Measurements from ENCODE around the gene GRHL1. TPM values are rescaled to one million over a fixed set of nuclear protein-coding genes. Genes with fewer than 3 reads are reported as not detected.

Gene GRHL1
- total RNA-seq, 1 donor from 2014 or later: 0.43 TPM

- no peaks in the 10 kb centered on the region for H3K9me3 ChIP-seq
- no peaks in the 10 kb centered on the region for H3K4me1 ChIP-seq
- intact Hi-C loops (cut with DNase I): no loop called here
- H3K27ac ChIP-seq: no peak overlapping the region
- H3K4me3 ChIP-seq: no peak overlapping the region
- no peak for DNase-seq (ENCODE audit: low spot score in 2 of 2)
- peaks cover 9 to 12% of the 10 kb centered on the region in 2 donors for H3K36me3 ChIP-seq
- no peak for TF ChIP-seq CTCF (IDR thresholded peaks at IDR 0.05)
- H3K27me3 ChIP-seq: no peaks in the 10 kb centered on the region
Observed at GRCh38 chr2:9937258-9937657, 14.2 kb upstream of the GRHL1 start.

DNA sequence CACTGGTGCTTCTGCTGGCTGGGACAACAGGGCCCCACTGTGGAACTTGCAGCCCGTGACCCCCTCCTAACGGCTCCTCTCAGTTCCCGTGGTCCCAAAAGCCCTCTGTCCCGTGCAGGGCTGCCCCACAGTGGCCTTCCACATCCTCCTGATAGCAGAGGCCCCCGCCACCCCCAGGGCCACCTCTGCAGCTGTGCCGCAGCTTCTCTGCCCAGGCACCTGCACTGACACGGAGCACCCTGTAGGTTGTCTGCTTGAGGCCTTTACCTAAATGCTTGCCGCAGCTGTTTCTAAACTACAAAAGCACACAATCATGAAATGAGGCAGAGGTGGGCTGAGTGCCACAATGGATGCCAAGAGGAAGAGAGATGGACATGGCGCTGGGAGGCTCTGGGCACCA is 13.5 kb upstream of the GRHL1 start:
- no peak for TF ChIP-seq CTCF (IDR thresholded peaks at IDR 0.05)
- Histone ChIP-seq H3K27me3 (no peaks in the 10 kb centered on the region), H3K36me3 (peaks cover 4 to 7% of the 10 kb centered on the region in 2 donors), H3K27ac (no peak overlapping the region), H3K9me3 (no peaks in the 10 kb centered on the region), H3K4me1 (no peaks in the 10 kb centered on the region), H3K4me3 (no peak overlapping the region)
- DNase-seq (ENCODE audit: low spot score in 2 of 2): no peak
- intact Hi-C loops (cut with DNase I): no loop called here

DNA sequence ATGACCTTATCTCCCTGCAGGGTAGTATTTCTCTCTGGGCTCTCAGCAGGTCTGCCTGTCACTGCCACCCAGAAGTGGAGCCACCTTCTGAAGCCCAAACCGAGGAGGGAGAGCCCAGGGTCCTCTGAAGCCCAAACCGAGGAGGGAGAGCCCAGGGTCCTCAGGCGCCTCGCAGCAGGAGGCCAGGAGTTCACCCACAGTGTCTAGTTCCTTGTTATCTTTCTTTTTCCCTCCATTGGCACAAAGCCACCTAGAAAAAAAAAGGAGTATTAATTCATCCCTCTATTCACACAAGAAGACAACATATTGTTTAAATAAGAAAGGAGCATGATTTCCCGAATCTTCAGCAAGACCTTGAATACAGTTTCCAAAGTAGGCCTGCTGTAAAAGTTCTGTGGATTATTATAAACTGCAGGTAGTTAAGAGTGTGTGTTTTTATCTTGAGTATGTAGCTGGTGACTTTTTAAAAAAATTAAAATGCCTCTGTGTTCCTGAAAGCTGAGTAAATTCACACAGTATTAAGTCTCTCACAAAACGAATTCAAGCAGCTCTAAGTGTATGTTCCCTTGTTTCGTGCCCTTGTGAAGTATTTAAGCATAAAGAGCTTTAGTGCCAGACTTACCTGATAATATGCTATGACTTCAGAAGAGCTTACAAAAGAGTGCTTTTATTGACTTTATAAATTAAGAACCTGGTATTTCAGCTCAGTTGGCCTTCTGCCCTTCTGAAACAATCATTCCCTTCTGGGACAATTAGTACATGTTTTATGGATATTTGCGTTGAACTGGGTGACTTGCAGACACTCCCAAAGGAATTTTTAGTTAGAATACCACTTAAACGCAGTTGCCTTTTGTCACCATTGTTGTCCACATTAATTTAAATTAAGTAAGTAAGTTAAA is 11.7 kb upstream of the GRHL1 start:
- Histone ChIP-seq H3K27me3 (no peaks in the 10 kb centered on the region), H3K9me3 (no peaks in the 10 kb centered on the region), H3K4me1 (no peaks in the 10 kb centered on the region), H3K4me3 (no peak overlapping the region), H3K27ac (no peak overlapping the region), H3K36me3 (peaks cover 0 to 2% of the 10 kb centered on the region in 2 donors)
- TF ChIP-seq CTCF (IDR thresholded peaks at IDR 0.05): no peak
- DNase-seq (ENCODE audit: low spot score in 2 of 2): no peak
- intact Hi-C loops (cut with DNase I): no loop called here

GRCh38 chr2:9941196-9941995 is 10.1 kb upstream of the GRHL1 start:
- Histone ChIP-seq H3K27ac (no peak overlapping the region), H3K4me3 (no peak overlapping the region), H3K27me3 (no peaks in the 10 kb centered on the region), H3K36me3 (peaks cover 0 to under 1% of the 10 kb centered on the region in 2 donors), H3K4me1 (no peaks in the 10 kb centered on the region), H3K9me3 (no peaks in the 10 kb centered on the region)
- intact Hi-C loops (cut with DNase I): no loop called here
- DNase-seq (ENCODE audit: low spot score in 2 of 2): no peak
- TF ChIP-seq CTCF (IDR thresholded peaks at IDR 0.05): no peak

DNA sequence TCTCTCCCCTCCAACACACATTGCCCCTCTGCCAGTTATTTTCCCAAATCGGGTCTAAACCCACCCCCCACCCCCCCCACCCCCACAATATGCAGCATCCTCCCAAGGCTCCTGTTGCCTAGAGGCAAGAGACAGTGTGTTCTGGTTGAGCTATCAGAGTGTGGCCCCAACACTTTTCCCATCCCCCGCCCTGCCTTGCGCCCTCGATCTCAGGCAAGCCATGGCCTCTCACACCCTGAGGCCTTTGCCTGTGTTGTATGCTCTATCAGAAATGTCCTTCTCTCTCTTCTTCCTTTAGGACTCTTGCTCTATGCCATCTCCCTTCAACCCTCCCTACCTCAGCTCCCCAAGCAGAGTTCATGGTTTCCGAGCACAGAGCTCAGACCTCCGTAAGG is 9.5 kb upstream of the GRHL1 start:
- H3K4me1 ChIP-seq: no peaks in the 10 kb centered on the region
- TF ChIP-seq CTCF (IDR thresholded peaks at IDR 0.05): no peak
- no peaks in the 10 kb centered on the region for H3K36me3 ChIP-seq
- no peaks in the 10 kb centered on the region for H3K27me3 ChIP-seq
- no peak for DNase-seq (ENCODE audit: low spot score in 2 of 2)
- intact Hi-C loops (cut with DNase I): no loop called here
- H3K27ac ChIP-seq: no peak overlapping the region
- no peak overlapping the region for H3K4me3 ChIP-seq
- no peaks in the 10 kb centered on the region for H3K9me3 ChIP-seq

Measured in ascending aorta (tissue), 2 donors.